Hypothalamus (tissue), 51 donors: Measurements from ENCODE around the gene FSHB.
"Not testable (repeated sequence)": the region's sequence is repeated elsewhere in the genome, so short reads cannot be mapped to it uniquely, and the experiment has no call there.

Source experiments
- DNase-seq, 51 donors: peaks; one replicate each; lab custom pipeline; 2025; lab: John Stamatoyannopoulos, UW

Gene FSHB

GRCh38 chr11:30260813-30261212, 30.0 kb downstream of the FSHB start:
- no peak for DNase-seq

- DNase-seq: no peak
These were observed 31.0 kb downstream of the FSHB start for GRCh38 chr11:30261821-30262220.

- DNase-seq: not testable (repeated sequence)
These were observed 37.8 kb downstream of the FSHB start for GRCh38 chr11:30268638-30269037.

- DNase-seq: no peak
These were observed 39.9 kb downstream of the FSHB start for GRCh38 chr11:30270671-30271070.

- DNase-seq: no peak
These were observed 46.4 kb downstream of the FSHB start for GRCh38 chr11:30277176-30277575.

- no peak for DNase-seq
These were observed 49.0 kb downstream of the FSHB start for GRCh38 chr11:30279796-30280195.

- DNase-seq: no peak
These were observed 50.9 kb downstream of the FSHB start for GRCh38 chr11:30281476-30282288.

GRCh38 chr11:30282289-30282631, 51.4 kb downstream of the FSHB start:
- no peak for DNase-seq
